Measurements from ENCODE around the gene BRPF1. TPM values are rescaled to one million over a fixed set of nuclear protein-coding genes. Genes with fewer than 3 reads are reported as not detected.
"Not testable (repeated sequence)": the region's sequence is repeated elsewhere in the genome, so short reads cannot be mapped to it uniquely, and the experiment has no call there.

Gene BRPF1
- total RNA-seq, 1 experiment from 2014 or later = 7.8 TPM

DNA sequence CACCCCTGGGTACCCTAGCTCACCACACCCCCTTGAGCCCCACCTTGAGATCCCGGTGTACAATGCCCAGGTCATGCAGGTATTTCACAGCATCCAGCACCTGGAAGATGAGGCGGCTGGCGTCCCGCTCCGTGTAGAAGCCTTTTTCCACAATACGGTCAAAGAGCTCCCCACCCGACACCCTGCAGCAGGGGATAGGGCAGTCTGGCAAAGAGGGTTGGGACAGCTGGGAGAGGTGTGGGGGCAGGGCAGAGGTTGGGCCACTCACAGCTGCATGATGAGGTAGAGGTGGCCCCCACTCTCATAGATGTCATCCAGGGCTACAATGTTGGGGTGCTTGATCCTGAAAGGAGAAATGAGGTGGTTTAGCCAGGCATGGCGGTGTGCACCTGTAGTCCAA, 31.3 kb downstream of the BRPF1 start:
- no peak for DNase-seq (ENCODE audit: extremely low read depth, low read depth)

GRCh38 chr3:9765865-9766264, 34.3 kb downstream of the BRPF1 start:
- no peak for DNase-seq (ENCODE audit: extremely low read depth, low read depth)

GRCh38 chr3:9767418-9767817, 35.9 kb downstream of the BRPF1 start:
- no peak for DNase-seq (ENCODE audit: extremely low read depth, low read depth)

DNA sequence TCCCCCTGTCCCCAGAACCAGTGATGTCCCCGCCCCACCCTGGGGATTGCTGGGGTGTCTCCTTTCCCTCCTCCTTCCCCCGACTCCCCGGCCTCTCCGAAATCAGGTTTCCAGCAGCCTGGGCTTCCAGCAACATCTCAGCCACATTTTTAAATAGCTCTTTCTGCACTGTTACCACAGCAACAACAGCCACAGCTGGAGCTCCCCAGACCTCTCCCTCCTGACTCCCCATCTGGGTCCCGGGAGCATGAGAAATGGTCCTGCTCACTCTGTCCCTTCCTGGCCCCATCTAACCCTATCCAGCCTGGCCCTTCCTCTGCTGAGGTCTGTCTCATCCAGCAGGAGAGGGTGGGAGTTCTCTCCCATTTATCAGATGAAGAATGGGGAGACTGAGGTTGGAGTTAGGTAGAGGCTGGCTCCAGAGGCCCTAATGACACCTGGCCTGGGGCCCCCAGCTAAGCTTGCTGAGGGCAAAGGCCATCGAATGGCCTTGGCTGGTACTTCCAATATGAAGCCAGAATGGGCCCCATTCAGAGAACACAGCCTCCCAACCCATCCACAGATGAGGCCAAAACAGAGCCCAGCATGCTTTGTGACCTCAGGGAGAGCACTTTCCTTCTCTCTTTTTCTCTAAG, 36.7 kb downstream of the BRPF1 start:
- no peak for DNase-seq (ENCODE audit: extremely low read depth, low read depth)

DNA sequence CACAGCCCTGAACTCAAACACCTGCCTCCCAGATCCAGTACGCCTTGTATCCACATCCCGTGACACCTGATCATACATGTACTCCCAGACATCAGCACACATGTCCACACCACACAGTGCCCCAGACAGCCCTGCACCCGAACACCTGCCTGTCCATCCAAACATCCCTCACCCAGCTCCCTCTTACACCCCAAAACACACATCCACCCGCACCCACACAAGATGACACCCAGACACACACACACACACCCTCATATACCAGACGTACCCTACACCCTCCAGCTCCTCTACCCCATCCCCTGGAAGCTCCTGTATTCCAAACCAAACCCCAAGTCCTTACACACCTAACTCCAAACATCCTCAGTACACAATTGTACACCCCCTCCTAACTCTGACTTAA, 37.5 kb downstream of the BRPF1 start:
- no peak for DNase-seq (ENCODE audit: extremely low read depth, low read depth)

DNA sequence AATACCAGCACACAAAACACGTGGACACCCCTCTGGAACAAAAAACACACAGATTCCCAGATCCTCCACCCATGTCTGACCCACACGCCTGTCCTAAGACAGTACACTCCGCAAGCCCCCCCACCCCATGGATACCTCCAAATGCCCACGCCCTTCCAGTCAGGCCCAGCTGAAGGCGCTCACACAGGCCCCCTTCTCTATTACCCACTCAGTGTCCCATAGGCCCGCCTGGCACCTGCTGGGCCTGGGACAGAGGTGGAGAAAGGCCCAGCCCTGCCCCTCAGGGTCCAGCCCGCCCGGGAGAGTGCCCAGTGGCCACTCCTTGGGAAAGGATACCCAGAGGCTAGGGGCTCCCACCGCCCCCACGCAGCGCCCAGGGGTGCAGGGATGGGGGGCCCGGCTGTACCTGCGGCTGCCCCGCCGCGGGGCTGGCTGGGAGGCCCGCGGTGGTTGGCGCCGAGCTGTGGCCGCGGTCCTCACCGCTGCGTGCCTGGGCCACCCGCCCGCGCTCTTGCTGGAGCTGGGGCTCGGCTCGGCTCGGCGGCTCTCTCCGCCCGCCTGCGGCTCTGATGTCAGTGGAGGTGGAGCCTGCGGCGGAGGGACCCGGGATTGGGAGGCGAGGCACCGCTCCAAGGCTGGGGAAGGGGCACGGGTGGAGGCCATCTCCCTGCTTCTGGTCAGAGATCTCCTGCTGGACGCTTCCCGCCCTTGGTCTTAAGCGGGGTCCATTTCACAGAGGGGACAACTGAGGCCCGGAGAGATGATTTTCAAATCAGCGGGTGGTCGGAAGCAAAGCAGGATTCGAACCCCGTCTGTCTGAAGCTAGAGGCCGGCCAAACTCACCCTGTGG, 38.1 kb downstream of the BRPF1 start, which contains the start of gene CAMK1:
CAMK1 (minus strand) TSS at position 522 of the 850 bp plus-strand sequence. CDS start 2,198 bp downstream, outside the sequence.
- DNase-seq (ENCODE audit: extremely low read depth, low read depth) = peak; percentile 37

DNA sequence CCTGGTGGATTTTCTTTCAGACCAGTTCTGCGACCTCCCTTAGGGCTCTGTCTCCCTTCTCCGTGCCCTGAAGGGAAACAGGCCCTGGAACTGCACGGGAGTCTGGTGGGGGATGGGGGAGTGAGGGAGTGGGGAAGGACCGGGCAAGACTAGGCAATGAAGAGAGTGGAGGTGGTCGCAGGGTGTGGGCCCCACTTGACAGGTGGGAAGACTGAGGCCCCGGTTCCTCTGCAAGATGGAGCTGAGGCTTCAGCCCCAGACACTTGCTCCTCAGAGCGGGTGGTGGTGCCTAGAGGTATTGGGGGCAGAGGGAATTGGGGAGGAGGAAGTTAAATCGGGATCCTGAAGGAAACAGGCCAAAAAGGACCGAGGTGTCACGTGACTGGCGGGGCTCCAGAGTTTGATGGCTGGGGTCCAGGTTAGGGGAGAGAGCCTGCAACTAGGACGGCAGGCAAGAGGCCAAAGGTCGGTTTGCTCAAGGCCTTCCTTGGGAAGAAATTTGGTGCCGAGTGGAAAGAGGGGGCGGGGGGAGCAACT, 38.8 kb downstream of the BRPF1 start:
- no peak for DNase-seq (ENCODE audit: extremely low read depth, low read depth)

- not testable (repeated sequence) for DNase-seq (ENCODE audit: extremely low read depth, low read depth)
Measured at GRCh38 chr3:9771007-9771406, 39.5 kb downstream of the BRPF1 start.

DNA sequence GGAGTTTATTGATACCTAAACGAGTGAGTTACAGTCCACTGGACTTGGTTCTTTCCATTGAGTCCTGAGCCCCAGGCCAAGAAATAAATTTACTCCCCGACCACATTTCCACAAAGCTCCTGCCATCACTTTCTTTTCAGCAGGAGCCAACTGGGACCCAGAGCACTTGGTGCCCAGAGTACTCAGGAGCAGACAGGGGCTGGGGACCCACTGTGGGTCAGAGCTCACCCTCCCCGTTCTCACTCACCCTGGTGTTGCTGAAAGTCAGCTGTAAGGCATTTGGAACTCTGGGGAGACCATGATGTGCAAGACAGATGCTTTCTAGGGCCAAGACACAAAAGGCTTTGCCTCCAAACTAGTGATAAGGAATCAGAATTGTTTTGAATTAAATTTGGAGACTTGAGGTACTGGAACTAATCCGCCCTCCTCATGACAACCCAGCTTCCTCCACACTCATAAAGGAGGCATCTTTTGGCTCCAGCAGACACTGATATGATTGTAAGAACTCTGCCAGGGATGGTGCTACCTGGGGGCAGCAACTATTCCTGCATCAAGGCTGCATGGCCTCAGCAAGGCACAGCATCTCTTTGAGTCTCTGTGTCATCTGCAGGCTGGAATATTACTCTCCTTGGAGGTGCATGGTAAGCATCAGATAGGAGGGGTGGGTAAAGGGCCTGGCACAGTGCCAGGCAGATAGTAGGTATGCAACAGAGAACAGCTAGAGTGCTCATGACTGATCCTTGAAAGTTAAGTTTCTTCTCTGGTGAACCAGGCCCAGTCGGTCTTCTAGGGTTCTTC, 45.6 kb downstream of the BRPF1 start:
- no peak for DNase-seq (ENCODE audit: extremely low read depth, low read depth)

GRCh38 chr3:9777694-9778021, 46.1 kb downstream of the BRPF1 start:
- DNase-seq (ENCODE audit: extremely low read depth, low read depth) = no peak

- no peak for DNase-seq (ENCODE audit: extremely low read depth, low read depth)
Measured at GRCh38 chr3:9778143-9779074, 46.9 kb downstream of the BRPF1 start.

GRCh38 chr3:9779075-9779593, 47.6 kb downstream of the BRPF1 start:
- DNase-seq (ENCODE audit: extremely low read depth, low read depth) = no peak

- DNase-seq (ENCODE audit: extremely low read depth, low read depth) = no peak
Measured at GRCh38 chr3:9779721-9780457, 48.4 kb downstream of the BRPF1 start.

GRCh38 chr3:9780458-9780812, 48.9 kb downstream of the BRPF1 start:
- no peak for DNase-seq (ENCODE audit: extremely low read depth, low read depth)

GRCh38 chr3:9780910-9781309, 49.4 kb downstream of the BRPF1 start:
- no peak for DNase-seq (ENCODE audit: extremely low read depth, low read depth)

DNA sequence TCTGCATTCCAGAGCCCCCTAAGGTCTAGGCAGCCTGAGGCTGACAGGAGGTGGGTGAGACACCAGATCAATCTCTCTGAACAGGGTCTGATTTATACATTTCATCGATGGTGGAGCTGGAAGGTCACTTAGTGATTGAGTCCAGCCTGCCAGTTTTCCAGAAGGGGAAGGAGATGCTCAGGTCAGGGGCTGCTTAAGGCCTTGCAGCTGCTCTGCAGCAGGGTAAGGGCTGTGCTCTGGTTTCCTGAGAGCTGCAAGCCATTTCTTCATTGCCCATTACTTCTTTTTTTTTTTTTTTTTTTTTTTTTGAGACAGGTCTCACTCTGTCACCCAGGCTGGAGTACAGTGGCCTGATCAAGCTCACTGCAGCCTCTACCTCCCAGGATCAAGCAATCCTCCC, 50.0 kb downstream of the BRPF1 start:
- DNase-seq (ENCODE audit: extremely low read depth, low read depth) = no peak

GRCh38 chr3:9781978-9782603, 50.6 kb downstream of the BRPF1 start:
- no peak for DNase-seq (ENCODE audit: extremely low read depth, low read depth)

GRCh38 chr3:9782770-9783169, 51.2 kb downstream of the BRPF1 start:
- DNase-seq (ENCODE audit: extremely low read depth, low read depth) = peak; percentile 15

DNA sequence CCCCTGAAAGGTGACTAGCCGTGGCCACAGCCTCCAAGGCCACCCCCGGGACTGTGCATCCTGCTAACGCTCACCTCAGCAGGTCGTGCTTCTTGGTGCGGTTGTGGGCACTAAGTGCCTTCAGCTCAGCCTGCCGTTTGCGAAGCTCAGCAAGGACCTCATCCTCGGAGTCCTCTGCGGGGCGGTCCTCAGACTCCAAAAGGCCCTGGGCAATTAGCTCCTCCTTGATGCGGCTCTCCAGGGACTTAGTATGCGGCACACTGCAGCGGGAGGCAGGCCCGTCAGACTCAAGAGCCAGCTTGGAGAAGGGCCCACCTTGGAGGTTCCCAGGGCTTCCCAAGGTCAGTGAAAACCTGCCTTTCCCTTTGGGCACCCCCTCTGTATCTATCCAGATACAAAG, 52.4 kb downstream of the BRPF1 start:
- DNase-seq (ENCODE audit: extremely low read depth, low read depth) = no peak
